NCI-H82 treated with DMSO at 0.1 percent for 48 hours (cell line): ENCODE results near the gene HECTD2.
"Not testable (repeated sequence)": the region's sequence is repeated elsewhere in the genome, so short reads cannot be mapped to it uniquely, and the experiment has no call there.

Experiments used
- DNase-seq: peaks from one replicate; lab custom pipeline; 2025; ENCODE audit not compliant: unreplicated experiment; lab: John Stamatoyannopoulos, UW

The HECTD2 gene

DNA sequence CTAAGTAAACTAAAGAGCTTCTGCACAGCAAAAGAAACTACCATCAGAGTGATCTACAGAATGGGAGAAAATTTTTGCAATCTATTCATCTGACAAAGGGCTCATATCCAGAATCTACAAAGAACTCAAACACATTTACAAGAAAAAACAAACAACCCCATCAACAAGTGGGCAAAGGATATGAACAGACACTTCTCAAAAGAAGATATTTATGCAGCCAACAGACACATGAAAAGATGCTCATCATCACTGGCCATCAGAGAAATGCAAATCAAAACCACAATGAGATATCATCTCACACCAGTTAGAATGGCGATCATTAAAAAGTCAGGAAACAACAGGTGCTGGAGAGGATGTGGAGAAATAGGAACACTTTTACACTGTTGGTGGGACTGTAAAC lies 124.6 kb downstream of the HECTD2 start:
- DNase-seq: not testable (repeated sequence)

DNA sequence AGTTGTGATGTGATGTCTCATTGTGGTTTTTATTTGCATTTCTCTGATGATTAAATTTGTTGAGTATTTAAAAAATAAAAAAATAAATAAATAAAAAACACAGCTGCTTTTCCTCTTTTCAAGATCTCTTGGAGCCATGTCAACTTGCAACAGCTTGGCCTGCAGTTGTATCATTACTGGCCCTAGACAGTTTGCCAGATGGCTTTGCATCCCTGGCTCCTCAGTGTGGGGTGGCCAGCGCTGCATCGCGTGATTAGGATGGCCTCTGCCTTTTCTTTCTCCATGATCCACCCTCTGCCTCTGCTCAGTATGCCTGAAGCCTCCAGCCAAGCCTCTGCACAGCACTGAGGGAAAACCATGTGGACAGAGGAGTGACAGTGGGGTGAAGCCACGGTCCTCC lies 126.0 kb downstream of the HECTD2 start:
- DNase-seq: no peak

DNA sequence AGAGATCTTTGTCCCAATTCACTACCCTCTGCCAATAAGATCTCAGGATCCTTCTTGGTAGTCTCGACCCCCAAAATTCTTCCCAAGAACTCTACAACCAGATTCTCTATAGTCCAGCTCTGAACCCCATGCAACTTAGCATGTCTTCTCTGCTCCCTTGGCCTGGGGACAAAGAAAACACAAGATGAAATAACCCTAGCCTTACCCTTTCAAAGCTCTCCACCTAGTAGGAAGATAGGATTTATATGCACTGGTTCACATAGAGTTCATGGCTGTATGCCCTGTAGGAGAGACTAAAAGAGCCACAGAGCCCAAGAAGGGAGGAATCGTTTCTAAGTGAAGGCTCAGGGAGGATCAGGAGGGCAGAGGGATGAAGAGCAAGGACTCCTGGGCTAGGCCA lies 126.6 kb downstream of the HECTD2 start:
- DNase-seq: no peak

DNA sequence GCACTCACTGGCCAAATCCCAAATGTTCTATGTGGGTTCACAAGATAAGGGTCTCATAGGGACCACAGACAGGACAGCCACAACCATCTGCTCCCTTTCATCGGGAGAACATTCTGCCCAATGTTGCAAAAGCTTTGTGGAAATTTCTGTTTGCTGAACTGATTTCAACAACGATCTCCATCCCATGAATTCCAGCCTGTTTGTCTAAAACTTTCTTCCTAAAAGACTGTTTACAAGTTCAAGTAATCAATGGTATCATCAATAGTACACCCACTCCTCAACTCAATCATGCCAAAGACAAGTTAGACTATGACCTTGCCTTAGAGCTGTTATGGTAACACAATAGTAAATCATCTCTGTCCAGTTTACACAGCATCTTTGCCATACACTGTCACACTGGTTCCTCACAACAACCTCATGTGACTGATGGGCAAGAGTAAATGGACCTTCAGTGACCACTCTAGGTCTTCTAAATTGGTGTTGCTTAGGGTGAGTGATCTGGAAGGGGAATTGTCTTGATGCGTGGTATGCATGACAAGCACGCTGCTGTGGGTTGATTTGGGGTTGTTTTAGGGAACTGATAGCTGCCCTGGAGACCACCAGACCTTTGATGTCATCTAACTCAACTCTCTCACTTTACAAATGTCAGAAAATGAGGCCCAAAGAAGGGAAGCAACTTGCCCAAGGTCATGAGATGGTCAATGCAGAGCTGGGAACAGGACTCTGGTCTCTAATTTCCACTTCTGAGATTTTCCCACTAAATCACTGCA lies 127.7 kb downstream of the HECTD2 start:
- no peak for DNase-seq

DNA sequence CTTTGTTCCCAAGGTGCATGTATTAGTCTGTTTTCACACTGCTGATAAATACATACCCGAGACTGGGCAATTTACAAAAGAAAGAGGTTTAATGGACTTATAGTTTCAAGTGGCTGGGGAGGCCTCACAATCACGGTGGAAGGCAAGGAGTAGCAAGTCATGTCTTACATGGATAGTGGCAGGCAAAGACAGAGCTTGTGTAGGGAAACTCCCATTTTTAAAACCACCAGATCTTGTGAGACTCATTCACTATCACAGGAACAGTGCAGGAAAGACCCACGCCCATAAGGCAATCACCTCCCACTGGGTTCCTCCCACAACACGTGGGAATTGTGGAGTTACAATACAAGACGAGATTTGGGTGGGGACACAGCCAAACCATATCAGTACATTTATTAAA lies 129.8 kb downstream of the HECTD2 start:
- no peak for DNase-seq

DNA sequence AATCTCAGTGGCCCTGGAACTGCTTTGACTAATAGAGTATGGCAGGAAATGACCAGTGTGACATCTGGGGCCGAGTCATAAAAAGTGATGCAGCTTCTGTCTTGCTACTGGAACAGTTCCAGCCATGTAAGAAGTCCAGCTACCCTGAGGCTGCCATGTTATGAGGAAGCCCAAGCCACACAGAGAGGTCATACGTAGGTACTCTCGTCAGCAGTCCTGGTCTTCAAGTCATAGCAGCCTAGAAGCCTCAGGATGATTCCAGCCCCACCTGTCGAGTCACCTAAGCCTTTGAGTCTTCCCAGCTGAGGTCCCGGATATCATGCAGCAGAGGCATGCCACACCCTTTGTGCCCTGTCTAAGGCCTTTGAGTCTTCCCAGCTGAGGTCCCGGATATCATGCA lies 130.6 kb downstream of the HECTD2 start:
- no peak for DNase-seq

DNA sequence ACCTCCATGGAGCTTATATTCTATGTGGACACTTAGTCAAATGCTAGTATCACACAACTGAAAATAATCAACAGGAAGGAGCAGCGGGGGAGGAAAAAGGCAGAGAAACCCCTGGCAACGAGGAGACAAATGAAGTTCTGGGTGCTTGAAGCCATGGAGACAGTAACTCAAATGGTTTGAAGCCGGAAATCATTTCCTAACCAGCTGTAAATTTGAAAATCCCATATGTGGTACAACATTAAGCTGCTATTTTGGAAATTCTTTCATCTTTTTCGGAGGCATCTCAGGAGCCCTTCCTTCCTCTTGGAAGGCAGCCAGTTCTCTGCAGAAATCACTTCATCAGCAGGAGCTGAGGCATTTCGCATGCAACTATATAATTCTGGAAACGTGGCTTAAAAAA lies 131.3 kb downstream of the HECTD2 start:
- DNase-seq: no peak

DNA sequence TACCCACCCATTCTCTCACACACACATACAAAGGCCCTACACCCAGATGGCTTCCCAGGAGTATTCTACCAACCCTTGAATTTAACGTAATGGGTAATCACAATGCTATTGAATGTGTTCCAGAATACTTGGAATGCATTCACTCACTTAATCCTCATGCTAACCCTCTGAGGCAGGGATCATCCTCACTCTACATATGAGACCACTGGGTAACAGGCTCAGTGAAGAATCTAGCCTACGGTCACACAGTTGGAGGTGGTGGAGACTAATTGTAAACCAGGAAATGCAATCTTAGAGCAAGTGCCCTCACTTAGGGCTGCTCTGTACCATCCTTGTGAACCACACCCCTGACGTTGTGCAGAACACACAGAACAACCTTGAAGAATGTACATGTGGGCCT lies 135.2 kb downstream of the HECTD2 start:
- no peak for DNase-seq

DNA sequence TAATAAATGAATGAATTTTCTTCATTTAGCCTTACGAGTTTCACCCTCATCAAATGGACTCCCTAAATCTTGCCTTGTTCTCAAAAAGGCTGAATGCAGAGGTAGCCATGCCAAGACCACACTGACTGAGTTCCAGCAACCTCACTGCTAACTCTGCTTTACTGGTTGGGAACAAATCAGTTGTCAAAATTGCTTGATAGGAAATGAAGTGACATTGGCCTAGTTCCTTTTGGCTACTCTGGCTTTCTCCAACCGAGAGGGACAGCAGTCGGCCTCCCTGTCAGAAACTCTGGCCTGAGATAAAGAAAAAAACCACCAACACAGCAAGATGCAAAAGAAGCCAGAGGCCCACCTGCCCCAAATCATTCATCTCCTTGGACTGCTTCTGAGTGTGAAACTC lies 135.7 kb downstream of the HECTD2 start:
- DNase-seq: no peak

DNA sequence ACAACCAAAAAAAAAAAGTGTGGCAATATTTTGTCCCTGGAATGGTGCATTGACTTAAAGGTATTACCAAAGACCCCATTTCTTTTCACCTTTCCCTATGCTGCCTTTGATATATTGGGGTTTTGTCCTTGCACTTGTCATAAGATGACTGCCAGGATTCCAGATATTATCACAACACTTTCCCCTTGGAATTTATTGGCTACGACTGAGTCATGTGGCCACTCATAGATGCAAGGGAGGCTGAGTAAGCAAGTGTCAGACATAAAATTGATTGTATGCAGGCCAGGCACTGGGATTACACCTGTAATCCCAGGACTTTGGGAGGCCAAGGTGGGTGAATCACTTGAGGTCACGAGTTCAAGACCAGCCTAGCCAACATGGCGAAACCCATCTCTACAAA lies 139.1 kb downstream of the HECTD2 start:
- no peak for DNase-seq

DNA sequence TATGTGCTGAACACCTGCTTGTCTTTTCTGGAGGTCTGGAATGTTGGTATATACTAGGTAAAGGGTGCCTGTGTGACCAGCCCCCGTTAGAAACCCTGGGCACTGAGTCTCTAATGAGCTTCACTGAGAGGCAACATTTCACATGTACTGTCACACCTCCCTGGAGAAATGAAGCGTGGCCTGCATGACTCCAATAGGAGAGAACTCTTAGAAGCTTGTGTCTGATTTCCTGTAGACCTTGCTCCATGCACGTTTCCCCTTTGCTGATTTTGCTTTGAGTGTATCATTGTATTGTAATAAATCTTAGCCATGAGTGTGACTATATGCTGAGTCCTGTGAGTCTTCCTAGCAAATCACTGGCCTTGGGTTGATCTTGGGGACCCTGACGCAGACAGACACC lies 139.9 kb downstream of the HECTD2 start:
- no peak for DNase-seq

DNA sequence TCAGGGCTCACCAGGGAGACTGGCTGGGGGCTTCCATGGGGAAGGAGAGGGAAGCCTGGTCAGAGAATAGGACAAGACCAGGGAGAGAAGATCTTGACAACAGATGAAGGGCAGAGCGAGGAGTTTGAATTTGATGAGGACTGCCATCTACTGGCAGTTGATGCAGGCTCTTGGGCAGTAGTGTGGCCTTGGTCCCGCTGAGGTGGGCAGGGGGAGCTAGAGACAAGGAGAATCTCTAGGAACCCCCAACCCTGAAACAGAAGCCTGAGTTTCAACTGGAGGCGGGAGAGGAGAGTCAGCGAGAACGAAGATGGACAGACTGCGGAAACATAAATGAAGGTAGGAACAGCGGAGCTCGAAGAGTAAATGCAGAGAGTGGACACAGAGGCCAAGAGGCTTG lies 141.7 kb downstream of the HECTD2 start:
- peak; percentile 2 for DNase-seq

DNA sequence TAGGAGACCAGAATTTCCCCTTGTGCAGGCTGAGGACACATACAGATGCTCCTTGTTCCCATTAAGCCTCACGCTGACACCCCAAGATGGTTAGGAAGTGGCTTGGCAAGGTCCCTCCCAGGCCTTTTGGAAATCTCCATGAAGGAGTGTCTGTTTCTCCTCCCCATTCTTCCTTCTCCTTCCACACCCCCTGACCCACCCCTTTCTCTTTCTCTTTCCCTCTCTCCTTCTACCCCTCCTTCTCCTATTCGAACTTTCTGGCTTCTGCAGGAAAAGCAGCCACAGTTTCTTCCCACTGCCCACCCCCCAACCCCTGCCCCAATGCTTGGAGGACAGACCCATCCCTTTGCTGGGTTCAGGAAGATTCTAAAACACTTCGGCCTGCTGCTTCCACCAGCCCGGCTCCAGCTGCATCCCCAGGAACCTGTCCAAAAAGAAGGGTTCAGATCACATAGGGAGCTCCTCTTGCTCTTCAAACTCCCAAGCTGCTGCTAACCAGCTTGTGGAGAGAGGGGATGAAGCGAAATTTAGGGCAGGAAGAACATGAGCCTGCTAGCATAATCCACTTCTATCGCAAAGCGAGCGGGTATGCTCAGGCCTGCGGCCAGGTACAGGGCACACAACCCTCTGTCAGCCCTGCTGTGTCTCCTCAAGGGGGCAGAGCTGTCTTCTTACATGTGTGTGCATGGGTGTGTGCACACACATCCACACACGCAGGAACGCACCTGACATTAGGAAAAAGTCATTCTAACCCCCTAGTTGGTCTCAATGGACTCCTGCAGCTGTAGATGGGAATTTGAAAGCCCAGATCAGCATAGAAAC lies 142.3 kb downstream of the HECTD2 start:
- no peak for DNase-seq

DNA sequence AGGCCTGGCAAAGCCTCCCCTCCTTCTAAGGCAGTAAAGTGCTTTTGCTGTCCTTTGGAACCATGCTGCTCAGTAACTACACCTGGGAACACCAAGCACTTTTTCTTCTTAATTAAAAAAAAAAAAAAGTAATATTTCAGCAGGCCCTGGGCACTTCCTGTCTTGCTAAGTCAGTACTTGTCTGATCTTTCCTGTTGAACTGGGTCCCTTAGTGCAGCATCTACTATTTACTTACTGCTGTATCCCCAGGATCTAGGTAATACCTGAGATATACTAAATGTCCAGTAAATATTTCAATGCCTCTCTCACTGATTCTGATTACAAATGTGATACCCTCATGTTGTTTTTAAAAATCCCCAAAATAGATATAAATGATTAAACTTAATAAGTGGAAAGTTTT lies 145.3 kb downstream of the HECTD2 start:
- no peak for DNase-seq

DNA sequence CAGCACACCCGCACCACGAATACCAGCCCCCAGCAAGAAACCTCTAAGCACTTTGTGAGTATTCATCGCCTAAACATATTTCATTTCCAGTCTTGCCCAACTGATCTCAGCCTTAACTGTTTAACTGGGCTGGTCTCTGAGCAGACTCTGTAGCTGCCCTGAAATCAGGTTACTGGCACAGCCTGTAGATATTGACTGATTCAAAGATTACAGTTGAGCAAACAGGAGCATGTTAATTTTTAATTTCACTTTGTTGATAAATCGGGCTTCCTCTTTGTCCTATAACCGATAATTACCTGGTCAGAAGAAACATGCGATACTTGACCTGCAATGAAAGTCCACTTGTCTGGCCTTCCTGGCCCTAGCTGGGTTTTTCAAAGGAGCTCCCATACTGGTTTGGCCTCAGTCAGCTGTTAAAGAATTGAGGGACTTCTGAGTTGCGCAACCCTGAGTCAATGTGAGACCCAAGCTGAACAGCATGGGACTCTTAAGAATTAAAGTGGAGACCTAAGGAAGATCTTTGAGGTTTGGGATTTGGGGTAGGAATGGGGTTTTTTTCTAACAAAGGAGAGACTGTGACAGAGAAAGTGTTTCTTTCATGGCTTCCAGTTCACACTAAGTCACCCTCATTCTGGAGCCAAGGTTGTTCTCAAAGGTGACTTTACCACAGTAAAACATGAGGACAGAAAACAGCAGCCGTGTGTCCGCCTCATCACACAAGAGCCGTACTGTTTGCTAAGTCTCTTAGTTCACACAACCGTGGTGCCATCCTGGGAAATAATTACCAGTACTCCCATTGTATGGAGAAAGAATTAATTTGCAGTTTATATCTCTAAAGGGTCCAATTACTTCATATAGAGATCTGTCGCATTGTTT lies 146.8 kb downstream of the HECTD2 start:
- no peak for DNase-seq

DNA sequence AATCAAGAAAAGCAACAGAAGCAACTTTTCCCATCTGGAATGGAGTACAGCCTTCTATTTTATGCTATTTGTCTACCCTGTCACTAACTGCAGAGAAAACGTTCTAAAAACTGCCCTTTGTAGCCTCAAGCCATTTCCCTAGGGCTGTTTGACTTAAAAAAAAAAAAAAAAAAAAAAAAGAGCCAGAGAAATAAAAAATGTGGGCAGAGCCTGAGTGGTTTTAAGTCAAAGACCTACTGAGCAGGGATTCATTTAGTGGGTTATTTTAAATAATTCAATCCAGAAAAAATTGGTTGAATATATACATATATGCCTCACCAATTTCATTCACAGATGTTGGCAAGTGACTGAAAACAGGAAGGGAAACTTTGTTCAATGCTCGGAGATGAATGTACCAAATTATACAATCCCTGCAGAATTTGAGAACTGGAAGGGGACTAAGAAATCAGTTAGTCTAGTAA lies 147.5 kb downstream of the HECTD2 start:
- no peak for DNase-seq

DNA sequence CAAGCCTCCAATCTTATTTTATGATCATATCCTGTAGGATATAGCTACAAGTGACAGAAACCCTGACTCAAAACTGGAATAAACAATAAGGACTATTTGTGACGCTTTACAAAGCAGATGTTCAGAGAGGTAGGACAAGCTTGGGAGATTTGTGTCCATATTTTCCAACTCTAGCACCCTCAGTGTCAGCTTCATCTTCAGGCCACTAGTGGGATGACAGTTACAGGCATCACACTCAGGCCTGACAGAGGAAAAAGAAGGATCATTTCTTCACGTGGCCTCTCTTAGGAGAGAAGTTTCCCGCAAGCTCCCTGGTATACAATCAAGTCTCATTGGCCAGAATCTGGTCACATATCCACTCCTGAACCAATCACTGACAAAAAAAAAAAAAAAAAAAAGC lies 148.3 kb downstream of the HECTD2 start:
- no peak for DNase-seq

DNA sequence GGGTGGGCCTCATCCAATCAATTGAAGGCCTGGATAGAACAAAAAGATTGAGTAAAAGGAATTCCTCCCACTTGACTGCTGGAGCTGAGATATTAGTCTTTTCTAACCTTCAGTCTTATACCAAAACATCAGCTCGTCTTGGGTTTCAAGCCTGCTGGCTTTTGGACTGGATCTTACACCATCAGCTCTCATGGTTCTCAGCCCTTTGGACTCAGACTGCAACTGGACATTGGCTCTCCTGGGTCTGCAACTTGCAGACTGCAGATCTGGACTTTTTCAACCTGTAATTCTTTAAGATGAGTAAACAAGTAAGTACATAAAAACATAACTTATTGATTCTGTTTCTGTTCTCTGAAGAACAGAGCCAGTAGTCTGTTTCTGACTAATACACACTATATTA lies 149.0 kb downstream of the HECTD2 start:
- DNase-seq: no peak

DNA sequence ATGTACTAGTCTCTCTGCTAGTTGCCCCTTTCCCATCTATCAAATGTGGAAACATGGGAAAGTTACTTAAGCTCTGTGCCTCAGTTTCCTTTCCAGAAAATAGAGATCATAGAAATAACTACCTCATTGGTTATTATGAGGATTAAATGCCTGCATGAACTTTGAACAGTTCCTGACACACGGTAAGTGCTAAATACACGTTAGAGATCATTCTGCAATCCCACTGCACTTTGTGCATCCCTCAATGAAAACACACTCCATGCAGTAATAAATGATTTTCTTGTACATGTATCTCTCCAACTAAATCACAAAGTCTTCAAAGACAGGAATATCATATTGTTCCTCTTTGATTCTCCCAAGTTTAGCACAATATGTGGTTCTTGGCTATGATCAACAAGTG lies 149.6 kb downstream of the HECTD2 start:
- no peak for DNase-seq

DNA sequence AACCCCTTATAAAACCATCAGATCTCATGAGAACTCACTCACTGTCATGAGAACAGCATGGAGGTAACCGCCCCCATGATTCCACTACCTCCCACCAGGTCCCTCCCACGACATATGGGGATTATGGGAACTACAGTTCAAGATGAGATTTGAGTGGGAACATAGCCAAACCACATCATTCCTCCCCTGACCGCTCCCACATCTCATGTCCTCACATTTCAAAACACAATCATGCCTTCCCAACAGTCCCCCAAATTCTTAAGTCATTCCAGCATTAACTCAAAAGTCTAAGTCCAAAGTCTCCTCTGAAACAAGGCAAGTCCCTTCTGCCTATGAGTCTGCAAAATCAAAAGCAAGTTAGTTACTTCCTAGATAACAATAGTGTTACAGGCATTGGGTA lies 150.7 kb downstream of the HECTD2 start:
- DNase-seq: not testable (repeated sequence)

DNA sequence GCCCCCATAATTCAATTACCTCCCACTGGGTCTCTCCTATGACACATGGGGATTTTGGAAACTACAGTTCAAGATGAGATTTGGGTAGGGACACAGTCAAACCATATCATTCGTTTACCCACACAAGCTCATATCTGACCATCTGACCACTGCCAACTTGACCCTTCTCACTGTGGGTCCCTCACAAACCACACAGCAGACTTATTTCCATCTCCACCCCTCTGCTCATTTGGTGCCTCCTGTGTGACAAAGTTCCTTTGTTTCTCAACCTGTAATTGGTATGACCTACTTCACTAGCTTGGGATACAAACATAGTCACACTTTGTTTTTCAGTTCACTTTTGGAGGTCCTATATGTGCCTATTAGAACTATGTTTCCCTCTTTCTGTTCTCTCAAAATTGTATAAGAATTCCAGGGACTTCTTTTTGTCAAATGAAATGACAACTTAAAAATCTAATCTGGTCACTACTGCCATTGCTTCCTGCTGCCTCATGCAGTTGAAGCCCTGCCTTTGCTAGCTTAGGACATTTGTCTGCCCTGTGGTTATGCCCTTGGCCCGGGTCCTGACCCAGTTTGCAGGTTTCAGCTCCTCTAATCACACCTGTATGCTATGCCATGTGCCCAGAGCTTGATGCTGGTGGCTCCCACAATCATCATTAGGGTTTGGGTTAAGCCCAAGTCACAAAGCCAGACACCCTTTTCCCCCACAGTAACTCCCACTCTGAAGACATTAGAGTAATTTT lies 152.9 kb downstream of the HECTD2 start:
- DNase-seq: no peak
